Neural cell (in vitro differentiated cells): ENCODE data around the gene TSPAN33. TPM values are rescaled to one million over a fixed set of nuclear protein-coding genes. Genes with fewer than 3 reads are reported as not detected.
A peak's percentile ranks its signal among the peaks of the same experiment; 100 is the strongest.

Source experiments
- H2AFZ ChIP-seq: fragments of 200-600, 300-800 bp; sonication (generic), shearing (Covaris generic); 2 replicates; pipeline ENCODE4 v1.6.0; 2014; ENCODE audit warnings: low read depth, mild to moderate bottlenecking, antibody characterized with exemption, low read length, moderate library complexity
- H3F3A ChIP-seq: fragments of 200-600 bp; shearing (Covaris generic); 2 replicates; pipeline ENCODE4 v1.6.1; 2016; ENCODE audit warnings: mild to moderate bottlenecking, moderate library complexity, mixed read lengths, antibody characterized with exemption, low read length; ENCODE audit not compliant: insufficient read depth, poor library complexity, severe bottlenecking
- H3K27ac ChIP-seq: fragments of 200-600, 300-800 bp; sonication (generic), shearing (Covaris generic); 2 replicates; pipeline ENCODE4 v1.5.1; 2014; ENCODE audit warnings: mild to moderate bottlenecking, low read length, moderate library complexity
- H3K27me3 ChIP-seq: fragments of 300-800, 200-600 bp; sonication (generic), shearing (Covaris generic); 2 replicates; pipeline ENCODE4 v1.6.0; 2014; ENCODE audit warnings: mild to moderate bottlenecking, low read depth, low read length, moderate library complexity; ENCODE audit not compliant: insufficient read depth
- H3K36me3 ChIP-seq: fragments of 300-800, 200-600 bp; sonication (generic), shearing (Covaris generic); 2 replicates; pipeline ENCODE4 v1.5.1; 2014; ENCODE audit warnings: mild to moderate bottlenecking, antibody characterized with exemption, low read length, moderate library complexity; ENCODE audit not compliant: insufficient read depth
- H3K4me2 ChIP-seq: fragments of 300-800, 200-600 bp; sonication (generic), shearing (Covaris generic); 2 replicates; pipeline ENCODE4 v1.6.0; 2014; ENCODE audit warnings: mild to moderate bottlenecking, low read length
- H3K4me3 ChIP-seq: fragments of 300-800, 200-600 bp; sonication (generic), shearing (Covaris generic); 2 replicates; pipeline ENCODE4 v1.5.1; 2014; ENCODE audit warnings: mild to moderate bottlenecking, low read length, moderate library complexity
- H3K79me2 ChIP-seq: fragments of 200-600 bp; shearing (Covaris generic); replicated peaks from 2 replicates; pipeline ENCODE4 v1.6.0; 2014; ENCODE audit warnings: mild to moderate bottlenecking, low read length, moderate library complexity; ENCODE audit not compliant: insufficient read depth
- H3K9ac ChIP-seq: fragments of 300-800, 200-600 bp; sonication (generic), shearing (Covaris generic); 2 replicates; pipeline ENCODE4 v1.6.1; 2016; ENCODE audit warnings: mild to moderate bottlenecking, low read length, mixed read lengths
- H3K9me2 ChIP-seq: fragments of 200-600 bp; shearing (Covaris generic); 2 replicates; pipeline ENCODE4 v1.6.1; 2016; ENCODE audit warnings: mild to moderate bottlenecking, low read length, mixed read lengths; ENCODE audit not compliant: insufficient read depth
- H3K9me3 ChIP-seq: fragments of 200-600, 300-800 bp; sonication (generic), shearing (Covaris generic); 2 replicates; pipeline ENCODE4 v1.6.1; 2016; ENCODE audit warnings: mild to moderate bottlenecking, mixed run types, low read length, moderate library complexity, mixed read lengths
- H4K20me1 ChIP-seq: fragments of 200-600 bp; shearing (Covaris generic); 2 replicates; pipeline ENCODE4 v1.6.1; 2016; ENCODE audit warnings: mild to moderate bottlenecking, mixed run types; ENCODE audit not compliant: insufficient read depth
- CTCF ChIP-seq: fragments of 450-650 bp; IDR thresholded peaks from 2 replicates; pipeline ENCODE4 v1.5.1; 2014; ENCODE audit warnings: antibody characterized with exemption, mild to moderate bottlenecking, moderate library complexity; ENCODE audit not compliant: poor library complexity, severe bottlenecking
- EP300 ChIP-seq: fragments of 450-650 bp; conservative IDR thresholded peaks from 2 replicates; pipeline ENCODE4 v1.6.1; 2014; ENCODE audit warnings: antibody characterized with exemption, mild to moderate bottlenecking, moderate library complexity; ENCODE audit not compliant: poor library complexity, severe bottlenecking
- EZH2 ChIP-seq: fragments of 200-600, 300-800 bp; shearing (Covaris generic), sonication (generic); IDR thresholded peaks from 2 replicates; pipeline ENCODE4 v1.6.1; 2014; ENCODE audit warnings: antibody characterized with exemption, low read length, borderline replicate concordance, mild to moderate bottlenecking; ENCODE audit not compliant: insufficient read depth, poor library complexity, severe bottlenecking
- MXI1 ChIP-seq: fragments of 450-650 bp; conservative IDR thresholded peaks from 2 replicates; pipeline ENCODE4 v1.6.1; 2014; ENCODE audit warnings: antibody characterized with exemption, mild to moderate bottlenecking; ENCODE audit not compliant: poor library complexity, severe bottlenecking
- POLR2AphosphoS5 ChIP-seq: IDR thresholded peaks from 2 replicates; pipeline ENCODE4 v1.6.1; 2012
- RAD21 ChIP-seq: fragments of 450-650 bp; conservative IDR thresholded peaks from 2 replicates; pipeline ENCODE4 v1.6.1; 2014; ENCODE audit warnings: antibody characterized with exemption, mild to moderate bottlenecking, moderate library complexity
- REST ChIP-seq: IDR thresholded peaks from 2 replicates; pipeline ENCODE4 v1.6.1; 2012; ENCODE audit warnings: borderline replicate concordance
- SMC3 ChIP-seq: fragments of 450-650 bp; conservative IDR thresholded peaks from 2 replicates; pipeline ENCODE4 v1.6.1; 2014; ENCODE audit warnings: antibody characterized with exemption, mild to moderate bottlenecking, moderate library complexity; ENCODE audit not compliant: poor library complexity
- TAF1 ChIP-seq: IDR thresholded peaks from 2 replicates; pipeline ENCODE4 v1.6.1; 2012; ENCODE audit warnings: low read depth
- polyA minus RNA-seq: library from RNA; depleted of rRNA, polyadenylated mRNA; stranded (reverse); fragments of >200 nt; gene quantifications from 2 replicates; pipeline ENCODE4 v1.2.3, GENCODE V29; 2014
- polyA plus RNA-seq: library from polyadenylated mRNA; depleted of rRNA; stranded (reverse); fragments of >200 nt; gene quantifications from 2 replicates; pipeline ENCODE4 v1.2.3, GENCODE V29; 2014

TSPAN33 gene
- polyA plus RNA-seq (1.7 and 2.5 TPM in 2 replicates), polyA minus RNA-seq (2.4 and 4.4 TPM in 2 replicates)

GRCh38 chr7:129144095-129144833, at the start of gene TSPAN33:
TSS of gene TSPAN33 (plus strand) at chr7:129144707. CDS start at chr7:129144981, 274 bp downstream.
- no peaks in the 10 kb centered on the region for H3K79me2 ChIP-seq
- peak within 1 kb of the TSS; percentile 69 for H3K4me3 ChIP-seq
- H4K20me1 ChIP-seq: no peaks in the 10 kb centered on the region
- H3K9ac ChIP-seq: peak within 1 kb of the TSS; percentile 39
- no peak within 1 kb of the TSS for H3K27ac ChIP-seq
- peak within 1 kb of the TSS; percentile 62 for H3K4me2 ChIP-seq
- H3K27me3 ChIP-seq: peaks cover 5% of the 10 kb centered on the region
- TF ChIP-seq CTCF: no peak
- no peak for TF ChIP-seq REST
- TF ChIP-seq MXI1: peak; percentile 47
- no peak for TF ChIP-seq RAD21
- H2AFZ ChIP-seq: no peak within 1 kb of the TSS
- no peaks in the 10 kb centered on the region for H3K9me2 ChIP-seq
- H3K36me3 ChIP-seq: no peaks in the 10 kb centered on the region
- no peaks in the 10 kb centered on the region for H3K9me3 ChIP-seq
- H3F3A ChIP-seq: no peaks in the 10 kb centered on the region

- Histone ChIP-seq H3K27me3 (peaks cover 4% of the 10 kb centered on the region), H3K9me3 (no peaks in the 10 kb centered on the region), H3K4me3 (no peak overlapping the region), H4K20me1 (no peaks in the 10 kb centered on the region), H3K9ac (no peak overlapping the region), H3K4me2 (no peak overlapping the region), H3F3A (no peaks in the 10 kb centered on the region), H3K9me2 (no peaks in the 10 kb centered on the region), H3K27ac (no peak overlapping the region), H3K36me3 (no peaks in the 10 kb centered on the region), H3K79me2 (no peaks in the 10 kb centered on the region), H2AFZ (no peak overlapping the region)
- TF ChIP-seq EZH2 (no peak), EP300 (no peak), SMC3 (no peak), TAF1 (no peak), RAD21 (no peak), CTCF (no peak), MXI1 (no peak), POLR2AphosphoS5 (no peak), REST (no peak)
Measured at GRCh38 chr7:129095258-129095657, 49.2 kb upstream of the TSPAN33 start.
